Hepatocyte (in vitro differentiated cells): ENCODE measurements around the gene RNASE4. TPM values are rescaled to one million over a fixed set of nuclear protein-coding genes. Genes with fewer than 3 reads are reported as not detected.

Experiments used
- DNase-seq: peaks from one replicate; pipeline ENCODE4 v3.0.0-alpha.2; 2016; ENCODE audit warnings: low spot score
- H2AFZ ChIP-seq: fragments of 200-600 bp; sonication (generic); 2 replicates; pipeline ENCODE4 v1.6.0; 2016; ENCODE audit warnings: antibody characterized with exemption, mild to moderate bottlenecking
- H3K27ac ChIP-seq: fragments of 200-600 bp; sonication (generic); 2 replicates; pipeline ENCODE4 v1.5.1; 2016; ENCODE audit warnings: mild to moderate bottlenecking
- H3K27me3 ChIP-seq: fragments of 200-600 bp; sonication (generic); 2 replicates; pipeline ENCODE4 v1.6.1; 2016
- H3K36me3 ChIP-seq: fragments of 200-600 bp; sonication (generic); replicated peaks from 2 replicates; pipeline ENCODE4 v1.5.1; 2016; ENCODE audit warnings: low read depth; ENCODE audit not compliant: insufficient read depth
- H3K4me1 ChIP-seq: fragments of 200-600 bp; sonication (generic); 2 replicates; pipeline ENCODE4 v1.5.1; 2016; ENCODE audit warnings: mild to moderate bottlenecking, moderate library complexity; ENCODE audit not compliant: insufficient read depth
- H3K4me2 ChIP-seq: fragments of 200-600 bp; sonication (generic); 2 replicates; pipeline ENCODE4 v1.6.0; 2016
- H3K4me3 ChIP-seq: fragments of 200-600 bp; sonication (generic); 2 replicates; pipeline ENCODE4 v1.5.1; 2016; ENCODE audit warnings: mild to moderate bottlenecking
- H3K79me2 ChIP-seq: fragments of 200-600 bp; sonication (generic); 2 replicates; pipeline ENCODE4 v1.6.0; 2017; ENCODE audit warnings: mild to moderate bottlenecking
- H3K9me2 ChIP-seq: fragments of 200-600 bp; sonication (generic); replicated peaks from 2 replicates; pipeline ENCODE4 v1.6.0; 2017; ENCODE audit warnings: mild to moderate bottlenecking; ENCODE audit not compliant: insufficient read depth
- H3K9me3 ChIP-seq: fragments of 200-600 bp; sonication (generic); 2 replicates; pipeline ENCODE4 v1.5.1; 2016; ENCODE audit warnings: low read depth, mild to moderate bottlenecking
- H4K20me1 ChIP-seq: fragments of 200-600 bp; sonication (generic); 2 replicates; pipeline ENCODE4 v1.6.0; 2016; ENCODE audit warnings: mild to moderate bottlenecking; ENCODE audit not compliant: insufficient read depth, poor library complexity, severe bottlenecking
- EZH2 ChIP-seq: fragments of 200-600 bp; sonication (generic); IDR thresholded peaks from 2 replicates; pipeline ENCODE4 v1.6.1; 2016; ENCODE audit warnings: antibody characterized with exemption, mild to moderate bottlenecking, borderline replicate concordance
- EZH2phosphoT487 ChIP-seq: fragments of 200-600 bp; sonication (generic); IDR thresholded peaks from one replicate; pipeline ENCODE4 v1.6.1; 2018; ENCODE audit warnings: antibody characterized with exemption, mild to moderate bottlenecking, low read depth, moderate library complexity; ENCODE audit not compliant: unreplicated experiment, severe bottlenecking
- WGBS: methylation state at CpG from one replicate; pipeline ENCODE4 v1.1.6; 2016; ENCODE audit warnings: low lambda C conversion rate; ENCODE audit errors: missing lambda C conversion rate; 5-methylcytosine and 5-hydroxymethylcytosine counted together
- polyA plus RNA-seq: library from polyadenylated mRNA; unstranded; fragments of >200 nt; fragmentation: Nextera tagmentation; extraction: Ambion mirVana; gene quantifications from 2 replicates; pipeline ENCODE4 v1.2.1, GENCODE V29; 2016
- total RNA-seq: library from RNA; depleted of rRNA; stranded (reverse); fragments of >200 nt; gene quantifications from 2 replicates; pipeline ENCODE4 v1.2.3, GENCODE V29; 2014
- TF ChIP-seq, protein P1 (sequence below): fragments of 200-600 bp; sonication (generic); IDR thresholded peaks from 2 replicates; pipeline ENCODE4 v1.5.1; 2016; ENCODE audit warnings: antibody characterized with exemption, mild to moderate bottlenecking; ENCODE audit not compliant: poor library complexity

RNASE4 gene
- total and polyA plus RNA-seq, 2 experiments from 2014 or later = 44.5 to 96.2 TPM

- 86% methylated on average over 4 of the region's 4 CpGs for WGBS
- DNase-seq = peak; percentile 34
- Histone ChIP-seq H3K27me3 (no peaks in the 10 kb centered on the region), H3K4me1 (peaks cover 7% of the 10 kb centered on the region), H3K9me2 (no peaks in the 10 kb centered on the region), H2AFZ (no peak overlapping the region), H4K20me1 (no peaks in the 10 kb centered on the region), H3K9me3 (no peaks in the 10 kb centered on the region), H3K79me2 (no peaks in the 10 kb centered on the region), H3K4me2 (no peak overlapping the region), H3K27ac (no peak overlapping the region), H3K36me3 (no peaks in the 10 kb centered on the region), H3K4me3 (no peak overlapping the region)
- TF ChIP-seq EZH2 (no peak), EZH2phosphoT487 (no peak)
- TF ChIP-seq, protein P1, sequence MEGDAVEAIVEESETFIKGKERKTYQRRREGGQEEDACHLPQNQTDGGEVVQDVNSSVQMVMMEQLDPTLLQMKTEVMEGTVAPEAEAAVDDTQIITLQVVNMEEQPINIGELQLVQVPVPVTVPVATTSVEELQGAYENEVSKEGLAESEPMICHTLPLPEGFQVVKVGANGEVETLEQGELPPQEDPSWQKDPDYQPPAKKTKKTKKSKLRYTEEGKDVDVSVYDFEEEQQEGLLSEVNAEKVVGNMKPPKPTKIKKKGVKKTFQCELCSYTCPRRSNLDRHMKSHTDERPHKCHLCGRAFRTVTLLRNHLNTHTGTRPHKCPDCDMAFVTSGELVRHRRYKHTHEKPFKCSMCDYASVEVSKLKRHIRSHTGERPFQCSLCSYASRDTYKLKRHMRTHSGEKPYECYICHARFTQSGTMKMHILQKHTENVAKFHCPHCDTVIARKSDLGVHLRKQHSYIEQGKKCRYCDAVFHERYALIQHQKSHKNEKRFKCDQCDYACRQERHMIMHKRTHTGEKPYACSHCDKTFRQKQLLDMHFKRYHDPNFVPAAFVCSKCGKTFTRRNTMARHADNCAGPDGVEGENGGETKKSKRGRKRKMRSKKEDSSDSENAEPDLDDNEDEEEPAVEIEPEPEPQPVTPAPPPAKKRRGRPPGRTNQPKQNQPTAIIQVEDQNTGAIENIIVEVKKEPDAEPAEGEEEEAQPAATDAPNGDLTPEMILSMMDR = no peak
Observed at GRCh38 chr14:20714593-20715250, 30.4 kb downstream of the RNASE4 start.

DNA sequence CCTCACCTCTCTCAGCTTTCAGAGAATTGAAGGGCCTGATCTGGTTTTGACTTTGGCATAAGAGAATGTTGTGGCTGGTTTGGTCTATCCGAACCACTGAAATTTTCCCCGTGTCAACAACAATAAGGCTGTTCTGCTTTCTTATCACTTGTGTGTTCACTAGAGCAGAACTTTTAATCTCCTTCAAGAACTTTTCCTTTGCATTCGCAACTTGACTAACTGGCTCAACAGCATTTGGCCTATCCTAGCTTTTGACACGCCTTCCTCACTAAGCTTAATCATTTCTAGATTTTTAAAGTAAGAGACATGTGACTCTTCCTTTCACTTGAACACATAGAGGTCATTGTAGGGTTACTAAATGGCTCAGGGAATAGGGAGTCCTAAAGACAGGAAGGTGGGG, 35.4 kb downstream of the RNASE4 start:
- Histone ChIP-seq H3K36me3 (no peaks in the 10 kb centered on the region), H4K20me1 (no peaks in the 10 kb centered on the region), H3K4me3 (no peak overlapping the region), H3K27me3 (no peaks in the 10 kb centered on the region), H3K9me3 (no peaks in the 10 kb centered on the region), H3K27ac (peak overlapping the region; percentile 85), H3K9me2 (no peaks in the 10 kb centered on the region), H3K4me2 (peak overlapping the region; percentile 57), H3K4me1 (peaks cover 7% of the 10 kb centered on the region), H3K79me2 (no peaks in the 10 kb centered on the region), H2AFZ (peak overlapping the region; percentile 7)
- DNase-seq = peak; percentile 58
- 49% methylated on average over 4 of the region's 4 CpGs for WGBS
- TF ChIP-seq, protein P1 = no peak
- TF ChIP-seq EZH2 (no peak), EZH2phosphoT487 (no peak)

DNA sequence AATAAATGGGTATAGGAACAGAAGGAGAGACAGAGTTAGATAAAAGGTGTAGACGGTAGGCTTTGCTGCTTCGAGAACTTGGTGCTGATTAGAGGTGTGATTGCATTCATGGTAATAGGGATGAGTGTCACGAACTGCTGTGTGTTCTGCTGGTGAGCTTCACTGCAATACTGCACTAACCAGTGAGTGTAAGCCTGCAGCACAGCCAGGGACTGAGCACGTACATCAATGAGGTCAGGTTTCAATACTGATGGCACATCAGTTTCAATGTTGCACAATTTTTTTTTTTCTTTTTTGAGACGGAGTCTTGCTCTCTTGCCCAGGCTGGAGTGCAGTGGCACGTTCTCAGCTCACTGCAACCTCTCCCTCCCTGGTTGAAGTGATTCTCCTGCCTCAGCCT, 36.4 kb downstream of the RNASE4 start:
- TF ChIP-seq, protein P1 = no peak
- TF ChIP-seq EZH2phosphoT487 (no peak), EZH2 (no peak)
- Histone ChIP-seq H3K9me2 (no peaks in the 10 kb centered on the region), H2AFZ (no peak overlapping the region), H3K4me1 (peaks cover 7% of the 10 kb centered on the region), H4K20me1 (no peaks in the 10 kb centered on the region), H3K79me2 (no peaks in the 10 kb centered on the region), H3K36me3 (no peaks in the 10 kb centered on the region), H3K27me3 (no peaks in the 10 kb centered on the region), H3K9me3 (no peaks in the 10 kb centered on the region), H3K27ac (no peak overlapping the region), H3K4me2 (no peak overlapping the region), H3K4me3 (no peak overlapping the region)
- DNase-seq = no peak
- WGBS = 83% methylated on average over 6 of the region's 6 CpGs
